HG03139 (cell line): ENCODE measurements around the gene MLLT6.

ENCODE experiments used
- ATAC-seq: cut with Tn5 transposase; IDR thresholded peaks from one replicate; pipeline ENCODE4 v1.9.1; 2021; ENCODE audit not compliant: unreplicated experiment

The MLLT6 gene

GRCh38 chr17:38741461-38741860, 36.4 kb downstream of the MLLT6 start:
- ATAC-seq: no peak

GRCh38 chr17:38741921-38742410, 36.9 kb downstream of the MLLT6 start:
- ATAC-seq: no peak

GRCh38 chr17:38742411-38743308, 37.6 kb downstream of the MLLT6 start:
- no peak for ATAC-seq

GRCh38 chr17:38743556-38744171, 38.6 kb downstream of the MLLT6 start:
- ATAC-seq: no peak

DNA sequence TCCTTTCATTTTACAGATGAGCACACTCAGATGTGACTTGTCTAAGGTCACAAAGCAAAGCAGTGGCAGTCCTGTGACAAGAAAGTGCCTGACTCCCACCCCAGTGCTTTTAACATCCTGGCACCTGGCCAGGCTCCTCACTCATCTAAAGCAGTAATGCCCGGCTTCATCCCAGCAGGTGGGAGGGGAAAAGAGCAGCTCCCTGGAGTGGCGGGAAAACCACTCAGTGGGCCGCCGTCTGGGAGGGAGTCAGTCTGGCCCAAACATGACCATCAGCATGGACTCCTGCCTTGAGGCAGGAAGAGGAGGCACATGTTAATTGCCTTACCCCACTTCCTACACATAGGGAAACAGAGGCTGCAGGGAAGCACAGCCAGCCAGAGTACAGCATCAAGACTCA, 40.5 kb downstream of the MLLT6 start:
- no peak for ATAC-seq

- no peak for ATAC-seq
Measured at GRCh38 chr17:38746004-38746848, 41.2 kb downstream of the MLLT6 start.

DNA sequence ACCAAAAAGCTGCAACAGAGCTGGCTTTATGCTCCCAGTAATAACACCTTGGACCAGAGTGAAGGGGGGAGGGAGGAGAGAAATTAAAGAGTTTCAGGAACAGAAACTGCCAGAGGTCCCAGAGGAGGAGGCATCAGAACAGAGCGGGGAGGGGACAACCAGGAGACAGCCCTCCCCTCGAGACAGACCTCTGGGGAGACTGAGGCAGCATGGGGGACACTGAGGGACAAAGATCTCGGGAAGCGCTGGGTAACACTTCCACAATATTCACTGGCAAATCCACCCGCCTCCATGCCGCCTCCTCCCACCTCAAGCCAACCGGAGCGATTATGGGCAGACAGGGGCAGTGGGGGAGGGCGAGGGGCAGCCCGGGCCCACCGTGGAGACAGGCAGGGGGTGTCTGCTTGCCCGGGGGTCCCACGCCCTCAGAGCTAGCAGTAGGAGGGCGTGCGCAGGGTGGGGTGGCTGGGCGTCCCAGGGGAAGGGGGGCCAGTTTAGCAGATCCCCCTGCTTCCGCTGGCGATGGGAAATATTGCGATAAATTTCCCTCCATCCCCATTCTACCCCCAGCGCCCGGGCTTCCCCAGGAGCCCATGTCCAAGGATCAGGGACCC, 41.9 kb downstream of the MLLT6 start:
- no peak for ATAC-seq

- no peak for ATAC-seq
Measured at GRCh38 chr17:38747463-38748148, 42.5 kb downstream of the MLLT6 start.

DNA sequence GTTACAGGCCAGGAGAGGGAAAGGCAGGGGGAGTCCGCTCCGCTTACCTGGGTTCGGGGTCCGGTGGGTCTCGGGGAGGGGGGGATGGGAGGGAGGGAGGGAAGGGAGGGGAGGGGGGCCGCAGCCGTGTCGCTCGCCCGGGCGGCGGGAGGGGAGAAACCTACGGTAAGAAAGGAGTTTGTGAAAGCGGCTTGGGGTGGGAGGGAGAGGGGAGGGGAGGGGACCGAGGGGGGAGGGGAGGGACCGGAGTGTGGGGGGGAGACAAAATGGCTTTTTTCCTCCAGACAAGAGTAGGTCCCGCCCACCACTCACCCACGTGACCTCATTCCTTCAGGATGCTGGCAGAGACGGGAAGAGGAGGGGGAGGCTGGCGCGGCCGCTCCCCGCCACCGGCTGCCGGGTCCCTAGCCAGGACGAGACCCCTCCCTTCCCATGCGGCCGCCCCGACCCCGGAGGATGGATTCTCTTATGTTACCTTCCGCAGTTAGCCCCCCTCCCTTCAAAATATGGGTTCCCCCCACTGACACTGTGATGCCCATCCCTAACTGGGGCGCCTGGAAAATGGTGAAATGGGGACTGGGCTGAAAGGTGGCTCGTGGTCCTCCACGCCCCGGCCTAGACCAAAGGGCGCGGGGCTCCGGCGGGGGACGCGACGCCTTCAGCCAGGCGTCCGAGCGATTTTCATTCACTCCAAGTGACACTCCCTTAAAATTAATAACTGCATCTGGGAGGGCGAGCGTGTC, 43.2 kb downstream of the MLLT6 start, which contains the start of gene PCGF2:
PCGF2 (minus strand) TSS at position 188 of the 743 bp plus-strand sequence. CDS start 7,934 bp downstream, outside the sequence.
- ATAC-seq: no peak

DNA sequence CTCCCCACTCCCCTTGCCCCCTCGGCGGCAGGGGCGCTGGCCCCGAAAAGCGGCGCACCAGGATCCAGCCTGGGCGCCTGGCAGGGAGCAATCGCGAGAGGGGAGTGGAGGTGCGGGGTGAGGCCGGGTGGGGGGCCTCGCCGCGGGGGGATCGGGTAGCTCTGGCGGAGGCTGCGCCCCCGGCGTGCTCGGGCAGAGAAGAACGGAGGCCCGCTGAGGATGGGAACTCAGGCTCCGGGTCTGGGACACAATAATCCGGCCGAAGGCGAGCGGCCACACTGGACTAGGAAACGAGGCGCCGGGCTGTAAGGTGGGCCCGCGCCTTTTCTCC, 43.8 kb downstream of the MLLT6 start:
- ATAC-seq: no peak

DNA sequence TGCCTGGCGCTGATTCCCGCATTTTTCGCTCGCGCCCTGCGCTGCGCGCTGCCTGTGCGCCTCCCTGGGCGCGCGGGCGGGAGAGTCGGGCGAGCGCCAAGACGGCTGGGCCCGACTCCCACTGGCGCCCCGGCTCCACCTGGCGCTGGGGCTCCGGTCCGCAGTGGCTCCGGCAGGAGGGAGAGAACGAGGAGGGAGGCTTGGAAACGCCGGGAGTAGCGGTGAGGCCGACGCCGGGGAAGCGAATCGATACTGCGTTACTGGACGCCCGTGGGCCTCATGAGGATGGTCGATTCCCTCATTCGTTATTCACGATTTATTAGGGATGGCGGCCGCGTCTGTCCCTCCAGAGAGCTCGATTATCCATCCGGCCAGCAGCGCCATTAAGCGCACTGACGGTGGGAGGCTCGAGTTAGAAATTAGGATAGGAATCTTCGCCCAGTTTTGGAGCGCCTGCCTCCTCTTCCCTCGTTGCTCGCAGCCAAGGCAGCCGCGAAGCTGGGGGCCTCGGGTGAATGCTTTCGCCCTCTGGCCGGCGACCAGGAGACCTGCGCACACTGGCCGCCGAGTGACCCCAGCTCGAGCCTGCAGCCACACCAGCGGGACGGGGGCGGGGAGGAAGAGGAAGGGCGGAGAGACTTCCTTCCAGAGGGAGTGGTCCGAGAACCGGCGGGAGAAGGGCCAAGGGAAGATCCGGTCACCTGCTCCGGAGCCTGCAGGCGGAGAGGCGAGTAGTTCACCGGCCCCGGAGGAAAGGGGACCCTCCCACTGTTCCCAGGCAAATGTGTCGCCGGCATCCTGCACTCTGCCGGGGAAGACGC, 44.4 kb downstream of the MLLT6 start:
- no peak for ATAC-seq

DNA sequence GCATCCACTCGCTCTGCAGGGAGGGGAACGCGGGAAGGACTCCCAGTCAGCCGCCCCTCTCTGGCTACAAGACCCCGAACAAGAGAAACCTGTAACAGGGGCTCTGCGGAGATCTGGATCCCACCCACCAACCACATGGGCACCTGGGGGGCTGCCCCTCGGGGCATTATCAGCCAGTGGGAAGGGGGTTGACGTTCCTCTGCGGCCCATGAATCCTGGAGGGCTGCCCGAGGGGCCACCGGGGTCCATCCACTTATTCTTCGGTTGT, 44.9 kb downstream of the MLLT6 start:
- ATAC-seq: no peak

DNA sequence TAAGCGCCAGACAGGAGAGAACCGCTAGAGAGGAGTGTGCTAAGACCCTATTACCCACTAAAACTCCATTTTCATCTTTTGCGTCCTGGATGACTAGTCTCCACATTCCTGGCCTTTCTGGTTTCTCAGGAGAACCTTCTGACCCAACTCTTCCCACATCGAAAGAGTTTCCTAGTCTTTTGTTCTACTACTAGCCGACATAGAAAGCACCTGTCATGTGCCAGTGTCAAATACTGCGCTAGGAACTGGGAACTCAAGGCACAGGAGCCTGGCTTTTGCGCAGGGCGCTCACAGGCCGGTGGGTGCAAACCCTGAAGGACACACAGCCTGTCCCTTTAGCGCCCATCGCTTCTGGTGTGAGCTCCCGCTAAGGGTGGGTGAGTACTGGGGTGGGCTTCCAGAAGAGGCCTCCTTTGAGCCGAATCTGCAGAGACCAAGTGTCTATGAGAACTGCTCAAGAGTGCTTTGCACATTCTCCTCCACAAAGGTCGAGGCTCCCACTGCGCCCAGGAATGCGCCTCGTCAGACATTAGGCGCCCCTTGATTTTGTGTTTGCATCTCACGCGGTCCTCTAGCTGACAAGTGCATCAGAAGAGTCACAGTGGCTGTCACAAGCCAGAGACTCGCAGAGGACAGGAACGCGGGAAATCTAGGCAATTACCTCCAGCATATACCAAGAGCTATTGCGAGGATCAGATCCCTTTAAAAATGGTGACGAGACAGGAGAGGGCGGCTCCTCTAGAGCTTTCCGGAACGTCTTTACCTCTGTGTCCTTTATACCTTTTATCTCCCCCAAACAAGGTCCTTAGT, 45.4 kb downstream of the MLLT6 start:
- no peak for ATAC-seq

DNA sequence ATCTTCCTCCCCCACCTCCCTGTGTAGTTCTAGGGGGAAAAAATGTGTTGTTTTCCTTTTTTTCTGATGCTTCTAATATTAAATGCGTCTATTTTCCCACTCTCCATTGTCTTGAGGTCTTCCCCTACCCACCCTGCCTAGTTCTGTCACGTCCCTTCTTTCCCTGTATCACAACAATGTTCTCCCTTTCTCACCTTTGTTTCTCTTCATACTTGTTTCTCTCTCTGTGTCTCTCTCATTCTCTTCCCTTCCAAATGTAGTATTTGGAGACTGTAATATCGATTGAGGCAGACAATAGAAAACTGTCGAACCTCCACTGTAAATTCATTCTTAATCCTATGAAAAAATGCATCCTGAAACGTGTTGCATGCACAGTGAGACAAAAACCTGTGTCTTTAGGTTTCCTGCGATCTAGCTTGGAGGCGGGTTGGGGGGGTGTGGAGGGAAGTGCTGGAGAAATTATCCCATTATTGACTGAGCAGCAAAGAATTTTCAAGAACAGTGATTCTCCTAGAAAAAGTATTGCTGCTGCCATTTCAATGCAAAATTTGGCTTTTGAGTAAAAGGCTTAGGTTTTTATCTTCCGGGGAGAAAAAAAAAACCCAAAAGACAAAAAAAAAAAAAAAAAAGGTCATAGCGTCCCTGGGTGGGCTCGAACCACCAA, 46.2 kb downstream of the MLLT6 start:
- ATAC-seq: no peak

DNA sequence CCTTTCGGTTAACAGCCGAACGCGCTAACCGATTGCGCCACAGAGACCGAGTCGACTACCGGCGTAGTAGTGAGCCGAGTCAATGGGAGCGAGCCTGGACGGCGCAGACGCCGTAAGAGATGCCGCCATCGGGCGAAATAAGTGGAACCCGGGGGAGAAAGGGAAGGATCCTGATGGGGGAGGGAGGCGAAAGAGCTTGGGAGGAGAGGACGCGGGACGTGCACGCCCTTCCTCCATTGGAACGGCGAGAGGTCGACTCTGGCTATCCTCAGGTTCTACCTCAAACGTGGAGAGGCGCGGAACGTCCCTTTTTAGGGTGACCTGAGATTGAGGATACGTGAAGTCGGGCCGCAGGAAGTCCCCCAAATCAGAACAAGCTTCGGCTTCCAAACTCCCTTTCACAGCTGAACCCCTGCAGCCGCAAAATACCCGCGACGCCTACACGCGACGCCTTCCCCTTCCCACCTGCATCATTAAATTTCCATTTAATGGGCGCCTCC, 46.8 kb downstream of the MLLT6 start:
- ATAC-seq: no peak

DNA sequence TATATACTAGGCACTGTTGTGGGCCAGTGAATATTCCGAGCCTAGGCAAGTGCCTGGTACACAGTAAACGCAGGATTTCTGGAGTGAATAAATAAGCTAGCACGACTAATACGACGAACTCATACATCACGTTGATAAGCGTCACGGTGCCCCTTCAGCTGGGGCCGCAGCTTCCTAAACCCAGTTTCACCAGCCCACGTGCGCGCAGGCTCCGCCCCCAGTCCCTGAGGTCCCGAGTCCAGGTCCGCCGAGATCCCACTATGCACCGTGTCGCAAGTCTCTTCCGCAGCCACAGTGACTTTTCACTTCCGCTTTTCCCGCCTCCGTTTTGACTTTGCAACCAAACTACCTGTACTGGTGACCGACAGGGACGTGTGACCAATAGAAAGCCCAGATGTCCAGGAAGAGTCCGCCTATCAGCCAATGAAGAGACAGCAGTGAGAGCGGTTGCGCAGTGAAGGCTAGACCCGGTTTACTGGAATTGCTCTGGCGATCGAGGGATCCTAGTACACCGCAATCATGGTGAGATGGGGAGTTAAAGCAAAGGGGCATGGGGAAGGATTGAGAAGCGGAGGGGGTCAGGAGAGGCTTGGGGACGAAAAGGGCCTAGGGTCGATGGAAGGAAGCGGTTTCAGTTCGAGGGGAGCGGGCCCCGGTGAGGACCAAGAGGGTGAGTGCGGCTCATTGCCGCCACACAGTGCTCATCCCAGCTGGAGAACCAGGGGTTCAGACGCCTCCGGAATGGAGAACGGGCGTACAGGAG, 47.4 kb downstream of the MLLT6 start, which contains the start of gene PSMB3:
PSMB3 (plus strand) TSS at position 434 of the 763 bp plus-strand sequence; CDS start at position 520, 86 bp downstream.
- ATAC-seq: peak; percentile 66

DNA sequence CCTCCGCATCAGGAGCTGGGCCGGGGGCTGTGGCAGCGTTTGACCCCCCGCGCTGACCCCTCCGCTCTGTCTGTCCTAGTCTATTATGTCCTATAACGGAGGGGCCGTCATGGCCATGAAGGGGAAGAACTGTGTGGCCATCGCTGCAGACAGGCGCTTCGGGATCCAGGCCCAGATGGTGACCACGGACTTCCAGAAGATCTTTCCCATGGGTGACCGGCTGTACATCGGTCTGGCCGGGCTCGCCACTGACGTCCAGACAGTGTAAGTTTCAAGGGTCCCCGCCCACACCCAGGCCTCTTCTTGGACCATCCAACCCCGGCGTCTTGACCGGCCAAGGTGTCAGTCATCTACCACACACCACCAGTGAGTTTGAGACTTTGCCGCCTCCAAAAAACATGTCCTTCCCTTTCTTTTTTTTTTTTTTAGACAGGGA, 48.0 kb downstream of the MLLT6 start:
- ATAC-seq: no peak
